Middle frontal gyrus (tissue), 1 donor: ENCODE measurements around the gene CRYBB3.

Source experiments
- DNase-seq: peaks from one replicate; pipeline ENCODE4 v3.0.0-alpha.2; 2015; ENCODE audit warnings: low spot score; ENCODE audit errors: extremely low spot score

CRYBB3 gene

GRCh38 chr22:25199731-25200520 is at the start of gene CRYBB3:
Gene CRYBB3 (plus strand): TSS chr22:25199858. CDS start chr22:25201397, 1,539 bp downstream.
- DNase-seq = no peak

DNA sequence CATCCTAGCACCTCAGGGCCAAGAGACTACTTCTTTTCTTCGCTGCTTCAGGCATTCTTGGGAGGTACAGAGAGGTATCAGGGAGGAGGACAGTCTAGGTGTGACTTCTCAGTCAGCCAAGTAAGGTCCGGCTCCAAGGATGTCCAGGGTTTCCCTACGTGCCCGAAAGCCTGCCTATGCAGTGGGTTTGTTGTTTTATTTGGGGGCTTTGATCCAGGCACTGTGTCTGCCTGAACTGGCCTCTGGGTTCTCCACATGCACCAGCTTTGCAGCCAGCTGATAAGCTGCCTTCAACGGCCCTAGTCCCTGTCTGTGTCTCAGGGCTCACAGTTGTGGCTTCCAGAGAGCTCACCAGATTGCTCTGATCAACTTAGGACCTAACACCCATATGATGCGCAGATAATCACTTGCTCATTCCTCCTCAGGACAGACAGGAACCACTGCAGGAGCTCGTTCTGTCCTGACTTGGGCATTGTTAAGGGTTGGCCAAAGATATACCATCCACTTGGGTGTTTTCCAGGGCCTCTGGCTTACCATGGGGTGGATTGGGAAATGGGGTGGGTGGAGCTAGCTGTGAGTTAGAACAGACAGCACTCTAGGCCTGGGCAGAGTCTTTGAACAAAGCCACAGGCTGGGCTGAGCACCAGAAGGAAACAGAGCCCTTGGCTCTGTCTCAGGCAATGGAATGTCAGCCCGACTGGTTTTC is 45.5 kb upstream of the CRYBB3 start:
- DNase-seq = no peak

DNA sequence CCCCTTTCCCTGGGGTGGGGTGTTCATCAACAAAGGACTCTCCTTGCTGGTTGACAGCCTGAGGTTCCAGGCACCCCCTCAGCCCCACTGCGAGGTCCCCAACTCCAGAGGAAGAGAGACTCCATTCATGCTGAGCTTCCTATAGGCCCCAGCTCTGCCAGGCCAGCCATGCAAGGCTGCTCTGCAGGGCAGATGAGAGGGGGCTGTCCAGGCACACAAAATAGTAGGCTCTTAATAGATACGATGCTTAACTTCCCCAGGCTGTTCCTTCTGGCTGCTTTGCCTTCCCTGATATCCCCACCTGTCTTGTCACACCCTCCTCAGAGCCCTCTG is 45.0 kb upstream of the CRYBB3 start:
- no peak for DNase-seq

DNA sequence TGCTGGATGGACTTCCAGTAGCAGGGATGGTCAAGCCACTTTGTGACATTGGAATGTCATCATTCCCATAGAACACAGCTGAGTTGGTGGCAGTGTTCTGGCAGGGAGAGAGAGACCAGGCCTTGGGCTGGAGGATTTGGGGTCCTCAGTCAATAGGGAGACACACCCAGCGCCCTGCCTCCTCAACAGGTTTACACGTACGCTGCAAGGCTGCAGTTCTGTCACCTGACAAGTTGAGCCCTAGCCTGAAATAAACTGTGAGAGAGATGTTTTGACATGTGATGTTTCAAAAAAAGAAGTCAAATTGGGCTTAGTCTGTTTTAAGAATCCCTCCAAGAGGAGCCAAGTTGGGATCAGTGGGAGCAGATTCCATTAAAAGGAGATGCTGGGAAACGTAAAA is 42.9 kb upstream of the CRYBB3 start:
- DNase-seq = no peak

- DNase-seq = no peak
These were observed 40.6 kb upstream of the CRYBB3 start for GRCh38 chr22:25159028-25159427.

DNA sequence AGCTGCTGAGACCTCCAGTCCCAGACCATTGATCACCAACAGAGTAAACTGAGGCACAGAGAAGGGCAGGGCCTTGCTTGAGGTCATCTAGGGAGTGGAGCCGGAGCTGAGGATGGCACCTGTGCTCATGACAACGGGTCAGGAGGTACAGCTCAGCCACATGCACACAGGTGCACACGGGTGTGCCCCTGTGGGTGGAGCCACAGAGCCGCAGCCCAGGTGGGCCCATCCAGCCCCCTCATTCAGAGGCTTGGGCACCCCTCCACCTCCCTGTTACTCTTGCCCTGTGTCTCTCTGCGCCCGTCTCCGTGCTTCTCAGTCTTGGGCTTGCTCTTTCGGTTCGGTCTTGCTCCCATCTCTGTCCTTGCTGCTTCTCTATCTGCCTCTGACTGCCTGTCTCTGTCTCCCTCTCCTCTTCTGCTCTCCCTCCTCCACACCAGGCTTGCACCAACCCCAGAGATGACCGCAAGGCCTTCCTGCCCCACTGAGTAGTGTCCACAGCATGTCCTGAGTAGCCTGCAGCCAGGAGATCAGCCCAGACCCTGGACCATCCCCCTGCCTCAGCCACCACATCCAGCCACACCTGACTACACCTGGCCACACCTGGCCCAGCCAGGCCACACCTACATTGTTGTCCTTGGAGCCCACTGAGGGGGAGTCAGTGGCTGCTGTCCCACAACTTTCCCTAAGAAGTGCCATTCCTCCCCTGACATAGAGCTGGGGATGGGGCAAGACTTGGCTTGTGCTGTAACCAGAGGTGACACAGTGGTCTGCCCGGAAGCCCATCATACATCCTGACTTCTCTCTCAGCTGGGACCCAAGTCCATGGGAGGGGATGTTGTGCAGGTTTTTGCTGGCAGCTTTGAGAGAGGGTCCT is 39.3 kb upstream of the CRYBB3 start:
- DNase-seq = no peak

GRCh38 chr22:25161017-25161915 is 38.4 kb upstream of the CRYBB3 start:
- no peak for DNase-seq

GRCh38 chr22:25161916-25162530 is 37.6 kb upstream of the CRYBB3 start:
- no peak for DNase-seq

DNA sequence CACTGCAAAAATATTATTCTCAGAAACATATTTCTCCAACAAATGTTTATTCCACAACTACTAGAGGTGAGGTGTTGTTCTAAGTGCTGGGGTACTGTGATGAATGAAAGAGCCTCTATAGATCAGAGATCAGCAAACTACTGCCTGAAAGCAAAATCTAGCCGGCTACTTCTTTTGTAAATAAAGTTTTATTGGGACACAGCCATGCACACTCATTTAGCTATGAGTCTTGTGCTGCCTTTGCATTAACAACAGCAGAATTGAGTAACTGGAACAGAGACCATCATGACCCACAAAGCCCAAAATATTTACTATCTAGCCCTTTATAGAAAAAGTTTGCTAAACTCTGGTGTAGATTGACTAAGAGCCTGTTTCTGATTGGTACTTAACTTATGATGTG is 37.1 kb upstream of the CRYBB3 start:
- no peak for DNase-seq

- DNase-seq = no peak
These were observed 33.9 kb upstream of the CRYBB3 start for GRCh38 chr22:25165785-25166184.

DNA sequence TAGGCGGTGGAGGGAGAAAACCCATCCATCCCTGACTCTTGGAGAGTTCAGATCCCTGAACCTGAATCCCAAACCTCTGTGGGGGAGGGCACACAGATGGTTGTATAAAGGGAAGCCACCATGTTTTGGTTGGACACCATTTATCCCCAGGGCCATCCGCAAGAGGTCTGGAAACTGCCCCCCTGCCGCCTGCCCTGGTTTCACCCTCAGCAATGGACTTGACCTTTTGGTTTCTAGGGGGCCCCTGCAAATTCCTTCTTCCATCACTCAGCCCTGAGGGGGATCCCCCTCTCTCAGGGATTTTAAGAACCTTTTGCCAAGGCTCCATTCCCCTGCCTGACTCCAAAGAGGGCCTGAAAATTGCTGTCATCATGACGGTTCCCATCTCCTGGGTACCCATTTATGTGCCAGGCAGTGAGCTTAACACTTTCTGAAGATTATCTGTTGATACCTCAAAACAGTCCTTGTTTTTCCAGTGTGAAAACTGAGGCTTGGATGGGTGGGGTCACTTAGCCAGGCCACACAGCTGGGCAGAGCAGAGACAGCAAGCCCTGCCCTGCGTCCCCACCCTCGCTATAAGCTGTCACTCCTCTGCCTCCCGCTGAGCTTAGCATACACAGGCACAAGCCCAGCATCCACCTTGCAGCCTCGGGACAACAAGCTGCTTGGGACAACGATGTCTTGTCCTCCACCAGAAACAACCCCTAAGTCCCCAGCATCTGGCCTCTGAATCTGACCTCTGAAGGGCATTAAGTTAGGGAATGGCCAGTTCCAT is 33.2 kb upstream of the CRYBB3 start:
- no peak for DNase-seq

- DNase-seq = no peak
These were observed 32.6 kb upstream of the CRYBB3 start for GRCh38 chr22:25167082-25167481.

DNA sequence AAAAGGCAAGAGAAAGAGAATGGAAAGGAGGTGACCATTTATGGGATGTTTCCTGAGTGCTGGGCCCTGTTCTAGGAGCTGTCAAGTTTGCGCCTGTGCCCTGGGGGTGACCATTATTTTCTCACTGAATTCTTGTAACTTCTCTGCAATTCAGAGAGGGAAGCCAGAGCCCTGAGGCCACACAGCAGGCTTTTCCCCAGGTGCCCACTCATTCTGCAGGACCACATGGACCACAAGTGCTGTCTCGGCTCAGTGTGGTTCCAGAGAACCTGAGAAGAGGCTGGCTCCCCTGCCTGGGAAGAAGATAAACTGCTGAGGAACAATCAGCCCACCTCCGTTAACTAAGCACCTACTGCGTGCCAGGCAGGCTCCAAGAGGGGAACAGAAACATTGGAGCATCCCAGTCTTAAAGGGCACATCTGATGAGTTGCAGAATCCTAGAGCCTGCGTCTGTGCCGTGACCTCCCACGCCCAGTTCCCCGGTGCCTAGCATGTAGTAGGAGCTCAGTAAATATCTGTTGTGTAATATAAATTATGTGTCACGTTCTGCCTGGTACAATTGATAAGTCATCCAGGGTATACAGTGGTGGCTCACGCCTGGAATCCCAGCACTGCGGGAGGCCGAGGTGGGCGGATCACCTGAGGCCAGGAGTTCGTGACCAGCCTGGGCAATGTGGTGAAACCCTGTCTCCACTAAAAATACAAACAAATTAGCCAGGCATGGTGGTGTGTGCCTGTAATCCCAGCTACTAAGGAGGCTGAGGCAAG is 31.6 kb upstream of the CRYBB3 start:
- DNase-seq = no peak

DNA sequence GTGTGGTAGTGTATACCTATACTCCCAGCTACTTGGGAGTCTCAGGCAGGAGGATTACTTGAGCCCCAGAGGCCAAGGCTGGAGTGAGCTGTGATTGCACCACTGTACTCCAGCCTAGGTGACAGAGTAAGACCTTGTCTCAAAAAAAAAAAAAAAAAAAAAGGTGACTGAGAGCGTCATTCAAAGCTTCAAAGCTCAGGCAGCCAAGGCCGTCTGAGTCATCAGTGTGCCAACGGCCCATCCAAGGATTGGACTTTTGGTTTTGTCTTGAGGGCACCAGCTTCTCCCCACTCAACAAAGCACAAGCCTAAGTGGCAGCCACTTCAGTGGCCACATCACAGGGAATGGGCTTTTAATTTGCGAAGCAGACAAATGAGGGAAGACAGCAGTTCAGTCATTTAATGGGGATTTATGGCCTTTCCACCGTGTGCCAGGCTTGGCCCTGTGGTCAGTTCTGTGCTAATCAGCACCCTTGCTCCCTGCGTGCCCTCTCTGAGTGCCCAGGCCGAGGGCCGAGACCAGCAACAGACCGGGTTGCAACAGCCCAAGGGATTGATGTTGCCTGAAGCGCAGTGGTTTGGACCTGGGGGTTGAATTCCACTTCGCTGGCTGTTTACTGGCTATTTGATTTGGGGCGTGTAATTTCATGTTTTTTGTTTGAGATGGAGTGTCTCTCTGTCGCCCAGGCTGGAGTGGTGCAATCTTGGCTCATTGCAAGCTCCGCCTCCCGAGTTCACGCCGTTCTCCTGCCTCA is 30.2 kb upstream of the CRYBB3 start:
- DNase-seq = no peak

- DNase-seq = no peak
These were observed 29.2 kb upstream of the CRYBB3 start for GRCh38 chr22:25170426-25170980.

DNA sequence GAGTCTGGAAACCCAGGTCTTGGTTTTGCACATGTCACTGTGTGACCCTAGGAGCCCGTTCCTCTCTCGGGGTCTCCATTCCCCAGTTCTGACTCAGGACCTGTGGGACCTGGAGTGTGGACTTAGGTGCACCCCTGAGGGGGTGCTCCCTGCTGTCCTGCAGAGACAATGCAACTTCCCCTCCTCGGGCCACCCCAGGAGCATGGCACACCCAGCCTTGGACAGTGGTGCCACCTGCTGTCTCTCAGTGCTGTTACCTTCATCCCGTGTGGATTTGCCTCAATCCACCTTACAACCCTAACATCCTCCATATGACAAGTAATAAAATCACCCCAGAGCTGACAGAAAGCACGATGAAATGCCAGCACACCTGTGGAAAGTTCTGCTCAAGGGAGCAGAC is 27.5 kb upstream of the CRYBB3 start:
- no peak for DNase-seq

- DNase-seq = no peak
These were observed 25.3 kb upstream of the CRYBB3 start for GRCh38 chr22:25174156-25174887.
